K562 (cell line): ENCODE results near the gene AHSP. TPM values are rescaled to one million over a fixed set of nuclear protein-coding genes. Genes with fewer than 3 reads are reported as not detected.
A peak's percentile ranks its signal among the peaks of the same experiment; 100 is the strongest.

Experiments
- FOS ChIP-seq: IDR thresholded peaks from 3 replicates; pipeline ENCODE4 v1.6.1; 2011; ENCODE audit not compliant: insufficient read length; ENCODE audit errors: extremely low read depth
- HEY1 ChIP-seq: fragments of 250-450 bp; sonication (Bioruptor Pico); IDR thresholded peaks from 2 replicates; pipeline ENCODE4 v1.5.0; 2020; ENCODE audit warnings: mild to moderate bottlenecking, moderate library complexity, borderline replicate concordance
- PHF8 ChIP-seq: fragments of 200-600 bp; sonication (generic); IDR thresholded peaks from 2 replicates; pipeline ENCODE4 v1.6.1; 2012; ENCODE audit warnings: mixed run types, mild to moderate bottlenecking, inconsistent platforms, low read length, moderate library complexity, borderline replicate concordance
- ZNF124 ChIP-seq: sonication (generic); formaldehyde crosslinking; IDR thresholded peaks from 2 replicates; pipeline ENCODE4 v1.8.1; 2022; ENCODE audit warnings: missing genetic modification reagents
- ZNF445 ChIP-seq: fragments of 250-450 bp; sonication (Bioruptor Pico); IDR thresholded peaks from 2 replicates; pipeline ENCODE4 v1.4.0; 2020; ENCODE audit warnings: low read depth, mild to moderate bottlenecking, moderate library complexity
- ZNF668 ChIP-seq: fragments of 250-450 bp; sonication (Bioruptor Pico); IDR thresholded peaks from 2 replicates; pipeline ENCODE4 v1.8.0; 2022; ENCODE audit warnings: mild to moderate bottlenecking, inconsistent platforms
- polyA plus RNA-seq, 8 experiments: library from polyadenylated mRNA; depleted of rRNA in 4 of 8; stranded (reverse) in 5 of 8; unstranded in 3 of 8; fragments of >200 nt; fragmentation: Nextera tagmentation in 2 of 8; fragmentation: Illumina TruSeq in 1 of 8; extraction: Ambion mirVana in 2 of 8; extraction: Trizol in 1 of 8; gene quantifications; 2 replicates each; pipeline versions ENCODE4 v1.2.1 to v1.2.3, GENCODE V29; 2011 to 2014; ENCODE audit warnings: inconsistent platforms in 1 of 8, missing spikeins in 1 of 8
- total RNA-seq, 7 experiments: library from RNA; depleted of rRNA in 6 of 7; stranded (reverse); fragments of >200 nt in 6 of 7; fragmentation: Illumina TruSeq in 2 of 7; extraction: Trizol in 2 of 7; gene quantifications; 2 replicates each; pipeline versions ENCODE4 v1.2.1 to v1.2.3, GENCODE V29; 2011 to 2021; ENCODE audit warnings: low replicate concordance in 1 of 7
- TF ChIP-seq, protein P1 (sequence below): fragments of 450-650 bp; IDR thresholded peaks from 2 replicates; pipeline ENCODE4 v1.6.1; 2016; ENCODE audit warnings: low read depth
- TF ChIP-seq, protein P2 (sequence below), 2 experiments: fragments of 150-350 bp in 1 of 2; IDR thresholded peaks; 2 replicates each; pipeline ENCODE4 v1.6.1; 2012 to 2016; ENCODE audit warnings: low read depth in 2 of 2, low read length in 2 of 2, mild to moderate bottlenecking in 1 of 2, moderate library complexity in 1 of 2
- TF ChIP-seq, protein P3 (sequence below), 2 experiments: fragments of 250-450 bp in 1 of 2; fragments of 450-650 bp in 1 of 2; sonication (Bioruptor Pico) in 1 of 2; IDR thresholded peaks; 2 replicates each; pipeline versions ENCODE4 v1.6.1 to v1.8.0; 2016 to 2021; ENCODE audit warnings: mild to moderate bottlenecking in 2 of 2, moderate library complexity in 2 of 2, missing compliant biosample characterization in 1 of 2, missing genetic modification characterization in 1 of 2
- TF ChIP-seq, protein P4 (sequence below): fragments of 450-650 bp; formaldehyde crosslinking; IDR thresholded peaks from 2 replicates; pipeline ENCODE4 v1.4.0; 2022; ENCODE audit warnings: missing genetic modification characterization
- TF ChIP-seq, protein P5 (sequence below): sonication (generic); formaldehyde crosslinking; IDR thresholded peaks from 2 replicates; pipeline ENCODE4 v1.9.0; 2022; ENCODE audit warnings: mild to moderate bottlenecking, missing genetic modification reagents

The AHSP gene
- total and polyA plus RNA-seq, 9 of the 15 experiments (the other 6 are each of a cell fraction or from before 2014, with no cell fraction given), result 6.6 to 99.1 (median 25.8) TPM

DNA sequence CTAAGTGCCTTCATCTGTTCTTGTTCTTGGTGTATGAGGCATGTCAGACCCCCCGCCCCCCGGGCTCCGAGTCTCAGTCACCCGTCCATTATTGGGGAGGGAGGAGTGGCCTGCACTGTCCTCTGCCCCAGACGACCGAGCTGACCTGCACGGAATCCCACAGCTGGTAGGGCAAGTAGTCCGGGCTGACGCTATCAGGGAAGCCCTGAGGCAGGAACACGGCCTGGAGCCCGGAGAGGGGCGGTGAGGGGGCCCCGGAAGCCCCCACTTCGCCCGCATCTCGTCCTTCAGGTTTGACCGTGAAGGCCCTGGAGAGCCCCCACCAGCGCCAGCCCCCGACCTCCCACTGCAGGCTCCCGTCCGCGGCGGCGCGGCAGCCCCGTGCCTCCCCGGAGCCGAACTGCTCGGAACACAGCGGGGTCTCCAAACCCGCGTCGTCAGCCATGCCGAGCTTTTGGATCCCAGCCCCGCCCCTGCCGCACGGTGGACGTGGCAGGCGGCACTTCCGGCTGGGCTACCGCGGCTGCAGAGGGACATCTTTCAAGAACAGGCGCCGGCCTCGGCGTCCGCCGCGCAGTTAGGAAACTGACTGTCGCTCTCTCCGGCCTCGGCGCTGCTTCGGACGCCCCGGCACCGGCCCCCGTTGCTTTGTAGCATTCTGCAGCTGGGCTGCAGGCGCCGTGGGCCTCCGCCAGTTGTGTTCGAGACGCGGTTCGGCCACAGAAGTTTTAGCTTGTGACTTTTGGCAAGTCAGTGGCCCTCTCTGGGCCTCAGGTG, 19.6 kb upstream of the AHSP start, which contains the start of gene RUSF1 (continued):
- TF ChIP-seq, protein P1, sequence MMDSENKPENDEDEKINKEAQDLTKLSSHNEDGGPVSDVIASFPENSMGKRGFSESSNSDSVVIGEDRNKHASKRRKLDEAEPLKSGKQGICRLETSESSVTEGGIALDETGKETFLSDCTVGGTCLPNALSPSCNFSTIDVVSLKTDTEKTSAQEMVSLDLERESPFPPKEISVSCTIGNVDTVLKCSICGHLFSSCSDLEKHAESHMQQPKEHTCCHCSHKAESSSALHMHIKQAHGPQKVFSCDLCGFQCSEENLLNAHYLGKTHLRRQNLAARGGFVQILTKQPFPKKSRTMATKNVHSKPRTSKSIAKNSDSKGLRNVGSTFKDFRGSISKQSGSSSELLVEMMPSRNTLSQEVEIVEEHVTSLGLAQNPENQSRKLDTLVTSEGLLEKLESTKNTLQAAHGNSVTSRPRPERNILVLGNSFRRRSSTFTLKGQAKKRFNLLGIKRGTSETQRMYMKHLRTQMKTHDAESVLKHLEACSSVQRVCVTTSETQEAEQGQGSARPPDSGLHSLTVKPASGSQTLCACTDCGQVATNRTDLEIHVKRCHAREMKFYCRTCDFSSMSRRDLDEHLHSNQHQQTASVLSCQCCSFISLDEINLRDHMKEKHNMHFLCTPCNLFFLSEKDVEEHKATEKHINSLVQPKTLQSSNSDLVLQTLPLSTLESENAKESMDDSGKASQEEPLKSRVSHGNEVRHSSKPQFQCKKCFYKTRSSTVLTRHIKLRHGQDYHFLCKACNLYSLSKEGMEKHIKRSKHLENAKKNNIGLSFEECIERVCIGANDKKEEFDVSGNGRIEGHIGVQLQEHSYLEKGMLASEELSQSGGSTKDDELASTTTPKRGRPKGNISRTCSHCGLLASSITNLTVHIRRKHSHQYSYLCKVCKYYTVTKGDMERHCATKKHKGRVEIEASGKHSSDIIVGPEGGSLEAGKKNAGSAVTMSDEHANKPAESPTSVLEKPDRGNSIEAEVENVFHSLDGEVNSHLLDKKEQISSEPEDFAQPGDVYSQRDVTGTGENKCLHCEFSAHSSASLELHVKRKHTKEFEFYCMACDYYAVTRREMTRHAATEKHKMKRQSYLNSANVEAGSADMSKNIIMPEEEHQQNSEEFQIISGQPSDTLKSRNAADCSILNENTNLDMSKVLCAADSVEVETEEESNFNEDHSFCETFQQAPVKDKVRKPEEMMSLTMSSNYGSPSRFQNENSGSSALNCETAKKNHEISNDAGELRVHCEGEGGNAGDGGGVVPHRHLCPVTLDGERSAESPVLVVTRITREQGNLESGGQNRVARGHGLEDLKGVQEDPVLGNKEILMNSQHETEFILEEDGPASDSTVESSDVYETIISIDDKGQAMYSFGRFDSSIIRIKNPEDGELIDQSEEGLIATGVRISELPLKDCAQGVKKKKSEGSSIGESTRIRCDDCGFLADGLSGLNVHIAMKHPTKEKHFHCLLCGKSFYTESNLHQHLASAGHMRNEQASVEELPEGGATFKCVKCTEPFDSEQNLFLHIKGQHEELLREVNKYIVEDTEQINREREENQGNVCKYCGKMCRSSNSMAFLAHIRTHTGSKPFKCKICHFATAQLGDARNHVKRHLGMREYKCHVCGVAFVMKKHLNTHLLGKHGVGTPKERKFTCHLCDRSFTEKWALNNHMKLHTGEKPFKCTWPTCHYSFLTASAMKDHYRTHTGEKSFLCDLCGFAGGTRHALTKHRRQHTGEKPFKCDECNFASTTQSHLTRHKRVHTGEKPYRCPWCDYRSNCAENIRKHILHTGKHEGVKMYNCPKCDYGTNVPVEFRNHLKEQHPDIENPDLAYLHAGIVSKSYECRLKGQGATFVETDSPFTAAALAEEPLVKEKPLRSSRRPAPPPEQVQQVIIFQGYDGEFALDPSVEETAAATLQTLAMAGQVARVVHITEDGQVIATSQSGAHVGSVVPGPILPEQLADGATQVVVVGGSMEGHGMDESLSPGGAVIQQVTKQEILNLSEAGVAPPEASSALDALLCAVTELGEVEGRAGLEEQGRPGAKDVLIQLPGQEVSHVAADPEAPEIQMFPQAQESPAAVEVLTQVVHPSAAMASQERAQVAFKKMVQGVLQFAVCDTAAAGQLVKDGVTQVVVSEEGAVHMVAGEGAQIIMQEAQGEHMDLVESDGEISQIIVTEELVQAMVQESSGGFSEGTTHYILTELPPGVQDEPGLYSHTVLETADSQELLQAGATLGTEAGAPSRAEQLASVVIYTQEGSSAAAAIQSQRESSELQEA, result peak; percentile 96
- TF ChIP-seq, protein P2, sequence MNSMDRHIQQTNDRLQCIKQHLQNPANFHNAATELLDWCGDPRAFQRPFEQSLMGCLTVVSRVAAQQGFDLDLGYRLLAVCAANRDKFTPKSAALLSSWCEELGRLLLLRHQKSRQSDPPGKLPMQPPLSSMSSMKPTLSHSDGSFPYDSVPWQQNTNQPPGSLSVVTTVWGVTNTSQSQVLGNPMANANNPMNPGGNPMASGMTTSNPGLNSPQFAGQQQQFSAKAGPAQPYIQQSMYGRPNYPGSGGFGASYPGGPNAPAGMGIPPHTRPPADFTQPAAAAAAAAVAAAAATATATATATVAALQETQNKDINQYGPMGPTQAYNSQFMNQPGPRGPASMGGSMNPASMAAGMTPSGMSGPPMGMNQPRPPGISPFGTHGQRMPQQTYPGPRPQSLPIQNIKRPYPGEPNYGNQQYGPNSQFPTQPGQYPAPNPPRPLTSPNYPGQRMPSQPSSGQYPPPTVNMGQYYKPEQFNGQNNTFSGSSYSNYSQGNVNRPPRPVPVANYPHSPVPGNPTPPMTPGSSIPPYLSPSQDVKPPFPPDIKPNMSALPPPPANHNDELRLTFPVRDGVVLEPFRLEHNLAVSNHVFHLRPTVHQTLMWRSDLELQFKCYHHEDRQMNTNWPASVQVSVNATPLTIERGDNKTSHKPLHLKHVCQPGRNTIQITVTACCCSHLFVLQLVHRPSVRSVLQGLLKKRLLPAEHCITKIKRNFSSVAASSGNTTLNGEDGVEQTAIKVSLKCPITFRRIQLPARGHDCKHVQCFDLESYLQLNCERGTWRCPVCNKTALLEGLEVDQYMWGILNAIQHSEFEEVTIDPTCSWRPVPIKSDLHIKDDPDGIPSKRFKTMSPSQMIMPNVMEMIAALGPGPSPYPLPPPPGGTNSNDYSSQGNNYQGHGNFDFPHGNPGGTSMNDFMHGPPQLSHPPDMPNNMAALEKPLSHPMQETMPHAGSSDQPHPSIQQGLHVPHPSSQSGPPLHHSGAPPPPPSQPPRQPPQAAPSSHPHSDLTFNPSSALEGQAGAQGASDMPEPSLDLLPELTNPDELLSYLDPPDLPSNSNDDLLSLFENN (IDR thresholded peaks at IDR 0.05; ENCODE audit: low read depth in 2 of 2, low read length in 2 of 2), result peak in 1 of 2 experiments; percentile 11; a peak in 1 of 4 replicates
- TF ChIP-seq, protein P3, sequence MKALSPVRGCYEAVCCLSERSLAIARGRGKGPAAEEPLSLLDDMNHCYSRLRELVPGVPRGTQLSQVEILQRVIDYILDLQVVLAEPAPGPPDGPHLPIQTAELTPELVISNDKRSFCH (CRISPR knock-in tag; IDR thresholded peaks at IDR 0.05), result no peak
- TF ChIP-seq, protein P3 (tag; IDR thresholded peaks at IDR 0.05), result 0 out of 2 replicates have a peak, but pooled peaks have one; percentile 59
- TF ChIP-seq, protein P4, sequence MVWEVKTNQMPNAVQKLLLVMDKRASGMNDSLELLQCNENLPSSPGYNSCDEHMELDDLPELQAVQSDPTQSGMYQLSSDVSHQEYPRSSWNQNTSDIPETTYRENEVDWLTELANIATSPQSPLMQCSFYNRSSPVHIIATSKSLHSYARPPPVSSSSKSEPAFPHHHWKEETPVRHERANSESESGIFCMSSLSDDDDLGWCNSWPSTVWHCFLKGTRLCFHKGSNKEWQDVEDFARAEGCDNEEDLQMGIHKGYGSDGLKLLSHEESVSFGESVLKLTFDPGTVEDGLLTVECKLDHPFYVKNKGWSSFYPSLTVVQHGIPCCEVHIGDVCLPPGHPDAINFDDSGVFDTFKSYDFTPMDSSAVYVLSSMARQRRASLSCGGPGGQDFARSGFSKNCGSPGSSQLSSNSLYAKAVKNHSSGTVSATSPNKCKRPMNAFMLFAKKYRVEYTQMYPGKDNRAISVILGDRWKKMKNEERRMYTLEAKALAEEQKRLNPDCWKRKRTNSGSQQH, result no peak
- no peak for TF ChIP-seq ZNF445 (CRISPR knock-in tag)
- no peak for TF ChIP-seq HEY1
- TF ChIP-seq FOS, result no peak
- 0 out of 2 replicates have a peak, but pooled peaks have one; percentile 78 for TF ChIP-seq ZNF124
- peak; percentile 93 for TF ChIP-seq PHF8
- TF ChIP-seq ZNF668, result no peak
- TF ChIP-seq, protein P5, sequence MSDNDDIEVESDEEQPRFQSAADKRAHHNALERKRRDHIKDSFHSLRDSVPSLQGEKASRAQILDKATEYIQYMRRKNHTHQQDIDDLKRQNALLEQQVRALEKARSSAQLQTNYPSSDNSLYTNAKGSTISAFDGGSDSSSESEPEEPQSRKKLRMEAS (CRISPR knock-in tag), result peak; percentile 61; the same call in 1 of the 2 replicates
